WERI-Rb-1 (cell line): ENCODE measurements around the gene KCNT1.

ENCODE experiments used
- DNase-seq: peaks from one replicate; pipeline ENCODE4 v3.0.0-alpha.2; 2020
- H3K27ac ChIP-seq: fragments of 250-450 bp; sonication (Bioruptor Pico); 2 replicates; pipeline ENCODE4 v1.5.1; 2020; ENCODE audit warnings: mild to moderate bottlenecking, moderate library complexity
- H3K27me3 ChIP-seq: fragments of 250-450 bp; sonication (Bioruptor Pico); 2 replicates; pipeline ENCODE4 v1.5.1; 2021; ENCODE audit warnings: mild to moderate bottlenecking, low read depth, moderate library complexity; ENCODE audit not compliant: insufficient read depth, severe bottlenecking
- H3K36me3 ChIP-seq: fragments of 250-450 bp; sonication (Bioruptor Pico); 2 replicates; pipeline ENCODE4 v1.5.1; 2020; ENCODE audit warnings: mild to moderate bottlenecking, moderate library complexity
- H3K4me3 ChIP-seq: 2 replicates; pipeline ENCODE4 v1.5.1; 2011; ENCODE audit warnings: low read depth, mild to moderate bottlenecking, control low read depth, low read length
- H3K9me3 ChIP-seq: fragments of 250-450 bp; sonication (Bioruptor Pico); 2 replicates; pipeline ENCODE4 v1.5.1; 2021; ENCODE audit warnings: mild to moderate bottlenecking, moderate library complexity; ENCODE audit not compliant: severe bottlenecking
- CTCF ChIP-seq: IDR thresholded peaks from 2 replicates; pipeline ENCODE4 v1.5.1; 2011; ENCODE audit warnings: low read depth, mild to moderate bottlenecking, control low read depth, inconsistent platforms, low read length

The KCNT1 gene

GRCh38 chr9:135825435-135826187, 123.6 kb downstream of the KCNT1 start:
- no peak for TF ChIP-seq CTCF

GRCh38 chr9:135826188-135826545, 124.2 kb downstream of the KCNT1 start:
- H3K9me3 ChIP-seq: no peaks in the 10 kb centered on the region
- H3K27ac ChIP-seq: no peak overlapping the region
- DNase-seq: no peak
- H3K36me3 ChIP-seq: peaks cover 65% of the 10 kb centered on the region
- H3K27me3 ChIP-seq: no peaks in the 10 kb centered on the region
- no peak overlapping the region for H3K4me3 ChIP-seq
- TF ChIP-seq CTCF: no peak

More at GRCh38 chr9:135825435-135826187, 123.6 kb downstream of the KCNT1 start:
- Histone ChIP-seq H3K4me3 (no peak overlapping the region), H3K27ac (no peak overlapping the region), H3K9me3 (no peaks in the 10 kb centered on the region), H3K36me3 (peaks cover 70% of the 10 kb centered on the region), H3K27me3 (no peaks in the 10 kb centered on the region)
- DNase-seq: no peak

GRCh38 chr9:135827301-135827700, 125.3 kb downstream of the KCNT1 start:
- Histone ChIP-seq H3K9me3 (no peaks in the 10 kb centered on the region), H3K4me3 (no peak overlapping the region), H3K36me3 (peaks cover 53% of the 10 kb centered on the region), H3K27me3 (no peaks in the 10 kb centered on the region), H3K27ac (no peak overlapping the region)
- TF ChIP-seq CTCF: no peak
- DNase-seq: no peak

GRCh38 chr9:135827866-135828580, 126.0 kb downstream of the KCNT1 start:
- H3K27ac ChIP-seq: no peak overlapping the region
- H3K36me3 ChIP-seq: peaks cover 46% of the 10 kb centered on the region
- no peak overlapping the region for H3K4me3 ChIP-seq
- no peaks in the 10 kb centered on the region for H3K27me3 ChIP-seq
- no peak for DNase-seq
- no peak for TF ChIP-seq CTCF
- no peaks in the 10 kb centered on the region for H3K9me3 ChIP-seq

GRCh38 chr9:135828656-135829055, 126.7 kb downstream of the KCNT1 start:
- TF ChIP-seq CTCF: no peak
- Histone ChIP-seq H3K9me3 (no peaks in the 10 kb centered on the region), H3K36me3 (peaks cover 45% of the 10 kb centered on the region), H3K27ac (no peak overlapping the region), H3K27me3 (no peaks in the 10 kb centered on the region), H3K4me3 (no peak overlapping the region)
- no peak for DNase-seq
